ENCODE results near the gene PRSS35.
"Not testable (repeated sequence)": the region's sequence is repeated elsewhere in the genome, so short reads cannot be mapped to it uniquely, and the experiment has no call there.

Gene PRSS35

GRCh38 chr6:83472767-83473166, 39.6 kb upstream of the PRSS35 start:
- no peak for TF ChIP-seq CTCF (conservative IDR thresholded peaks at IDR 0.05)
- no peak overlapping the region for H3K27ac ChIP-seq

- no peak overlapping the region for H3K27ac ChIP-seq
- no peak for TF ChIP-seq CTCF (conservative IDR thresholded peaks at IDR 0.05)
These were observed 38.0 kb upstream of the PRSS35 start for GRCh38 chr6:83474309-83474708.

DNA sequence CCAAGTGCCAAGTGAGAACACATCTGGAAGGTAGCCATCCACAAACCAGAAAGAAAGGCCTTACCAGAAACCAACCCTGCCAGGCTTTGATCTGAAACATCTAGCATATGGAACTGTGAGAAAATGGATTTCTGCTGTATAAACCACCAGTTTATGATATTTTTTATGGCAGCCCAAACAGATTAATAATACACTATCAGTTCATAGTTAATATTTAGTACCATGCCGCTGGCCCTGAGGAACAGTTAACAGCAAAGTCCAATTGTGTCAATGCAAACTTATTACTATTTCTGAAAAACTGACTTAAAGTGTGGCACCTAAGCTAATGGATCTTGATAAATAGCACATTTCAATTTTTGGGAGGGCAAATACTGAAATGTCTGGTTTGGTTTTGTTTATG, 35.4 kb upstream of the PRSS35 start:
- no peak overlapping the region for H3K27ac ChIP-seq
- TF ChIP-seq CTCF (conservative IDR thresholded peaks at IDR 0.05) = no peak

DNA sequence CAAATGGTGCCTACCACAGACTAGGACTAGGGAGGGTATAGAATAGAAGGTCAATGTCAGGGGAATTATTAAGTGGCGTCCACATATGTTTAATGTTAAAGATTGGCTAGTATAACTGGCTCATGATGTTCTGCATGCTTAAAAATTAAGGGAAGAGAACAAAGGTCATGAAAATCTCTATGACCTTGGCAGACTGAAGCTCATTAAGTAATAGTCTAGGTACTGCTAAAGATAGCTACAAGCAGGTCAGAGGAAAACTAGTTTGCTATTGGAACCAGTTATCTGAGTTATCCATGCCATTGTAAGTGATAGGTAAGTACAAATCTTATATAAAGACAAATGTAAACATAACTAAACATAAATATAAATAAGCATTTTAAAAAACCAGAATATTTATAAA, 32.9 kb upstream of the PRSS35 start:
- H3K27ac ChIP-seq = no peak overlapping the region
- no peak for TF ChIP-seq CTCF (conservative IDR thresholded peaks at IDR 0.05)

- no peak overlapping the region for H3K27ac ChIP-seq
- no peak for TF ChIP-seq CTCF (conservative IDR thresholded peaks at IDR 0.05)
These were observed 31.9 kb upstream of the PRSS35 start for GRCh38 chr6:83480470-83480869.

GRCh38 chr6:83481938-83482337, 30.4 kb upstream of the PRSS35 start:
- H3K27ac ChIP-seq = not testable (repeated sequence)

- no peak overlapping the region for H3K27ac ChIP-seq
- no peak for TF ChIP-seq CTCF (conservative IDR thresholded peaks at IDR 0.05)
These were observed 23.9 kb upstream of the PRSS35 start for GRCh38 chr6:83488448-83488847.

DNA sequence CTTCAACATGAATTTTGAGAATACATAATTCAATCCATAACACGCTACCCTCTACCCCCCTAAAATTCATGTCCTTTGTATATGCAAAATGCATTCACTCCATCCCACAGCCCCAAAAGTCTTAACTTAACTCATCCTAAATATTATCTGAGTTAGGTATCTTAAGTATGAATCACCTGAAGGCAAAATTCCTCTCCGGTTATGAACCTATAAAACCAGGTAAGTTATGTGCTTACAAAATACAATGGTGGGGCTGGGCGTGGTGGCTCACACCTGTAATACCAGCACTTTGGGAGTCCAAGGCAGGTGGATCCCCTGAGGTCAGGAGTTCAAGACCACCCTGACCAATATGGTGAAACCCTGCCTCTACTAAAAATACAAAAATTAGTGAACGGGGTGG, 23.5 kb upstream of the PRSS35 start:
- TF ChIP-seq CTCF (conservative IDR thresholded peaks at IDR 0.05) = no peak
- no peak overlapping the region for H3K27ac ChIP-seq
